Renal pelvis (tissue), 4 donors: ENCODE data around the gene SVIL. TPM values are rescaled to one million over a fixed set of nuclear protein-coding genes. Genes with fewer than 3 reads are reported as not detected.

Experiments used
- DNase-seq: peaks from one replicate; pipeline ENCODE4 v3.0.0-alpha.2; 2013
- polyA plus RNA-seq, 3 donors: library from polyadenylated mRNA; unstranded; fragments of 120-200 nt; gene quantifications; one replicate each; pipeline ENCODE4 v1.2.1, GENCODE V29; 2013; ENCODE audit not compliant: insufficient read length in 3 of 3

Gene SVIL
- polyA plus RNA-seq, 3 donors: 39.5 to 41.3 (median 40.7) TPM

DNA sequence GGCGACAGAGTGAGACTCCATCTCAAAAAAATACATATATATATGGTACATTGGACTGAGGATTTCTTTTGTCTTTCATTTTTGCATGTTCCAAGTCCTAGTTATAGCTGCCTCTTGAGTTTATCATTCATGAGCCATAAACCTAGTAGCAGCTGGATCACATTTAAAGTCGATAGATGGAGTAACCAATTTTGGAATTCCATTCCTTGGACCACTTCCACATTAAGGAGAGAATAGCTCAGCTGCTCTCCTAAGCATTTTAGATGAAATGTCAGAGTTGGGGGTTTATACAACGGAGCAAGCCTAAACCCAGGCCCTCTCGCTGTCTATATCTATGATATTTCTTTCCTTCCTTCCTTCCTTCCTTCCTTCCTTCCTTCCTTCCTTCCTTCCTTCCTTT lies 204.7 kb downstream of the SVIL start:
- no peak for DNase-seq

DNA sequence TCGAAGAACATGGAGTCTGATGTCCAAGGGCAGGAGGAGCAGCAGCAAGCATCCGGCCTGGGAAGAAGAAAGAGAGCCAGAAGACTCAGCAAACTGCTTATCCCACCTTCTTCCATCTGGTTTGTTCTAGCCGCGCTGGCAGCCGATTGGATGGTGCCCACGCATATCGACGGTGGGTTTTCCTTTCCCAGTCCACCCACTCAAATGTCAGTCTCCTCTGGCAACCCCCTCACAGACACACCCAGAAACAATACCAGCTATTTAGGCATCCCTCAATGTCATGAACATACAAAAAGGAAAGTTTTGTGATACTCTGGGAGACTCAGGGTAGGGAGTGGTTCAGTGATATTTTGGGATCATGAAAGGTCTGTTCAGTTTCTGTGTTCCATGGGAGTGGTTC lies 206.3 kb downstream of the SVIL start:
- no peak for DNase-seq

DNA sequence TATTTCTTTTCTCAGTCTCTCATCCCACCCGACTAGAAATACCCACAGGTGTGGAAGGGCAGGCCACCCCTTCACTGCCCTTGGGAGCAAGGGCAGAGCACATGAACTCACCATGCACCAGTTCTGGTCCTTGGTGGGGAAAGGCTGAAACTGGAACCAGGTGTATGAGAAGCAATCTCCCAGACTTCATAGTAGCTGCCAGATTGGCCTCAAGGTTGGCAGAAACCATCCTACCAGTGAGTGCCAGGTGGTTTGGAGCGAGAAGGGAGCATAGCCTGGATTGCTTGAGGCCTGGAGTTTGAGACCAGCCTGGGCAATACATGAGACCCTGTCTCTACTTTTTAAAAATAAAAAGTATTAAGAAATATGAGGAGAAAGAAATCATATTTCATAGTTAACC lies 207.1 kb downstream of the SVIL start:
- DNase-seq: no peak

DNA sequence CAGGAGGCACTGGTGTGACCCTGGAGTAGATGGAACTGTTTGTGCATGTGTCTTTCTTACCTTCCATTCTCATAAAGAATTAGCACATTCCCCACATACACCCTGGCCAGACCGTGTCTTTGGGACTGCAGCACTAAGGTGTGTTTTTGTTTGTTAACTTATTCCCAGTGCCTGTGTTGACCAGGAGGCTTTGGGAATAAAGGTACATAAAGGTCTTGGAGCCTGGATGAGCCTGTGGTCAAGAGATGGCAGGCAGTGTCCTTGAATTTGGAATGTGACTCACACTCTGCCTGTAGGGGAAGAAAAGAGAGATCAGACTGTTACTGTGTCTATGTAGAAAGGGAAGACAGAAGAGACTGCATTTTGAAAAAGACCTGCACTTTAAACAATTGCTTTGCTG lies 208.4 kb downstream of the SVIL start:
- no peak for DNase-seq

DNA sequence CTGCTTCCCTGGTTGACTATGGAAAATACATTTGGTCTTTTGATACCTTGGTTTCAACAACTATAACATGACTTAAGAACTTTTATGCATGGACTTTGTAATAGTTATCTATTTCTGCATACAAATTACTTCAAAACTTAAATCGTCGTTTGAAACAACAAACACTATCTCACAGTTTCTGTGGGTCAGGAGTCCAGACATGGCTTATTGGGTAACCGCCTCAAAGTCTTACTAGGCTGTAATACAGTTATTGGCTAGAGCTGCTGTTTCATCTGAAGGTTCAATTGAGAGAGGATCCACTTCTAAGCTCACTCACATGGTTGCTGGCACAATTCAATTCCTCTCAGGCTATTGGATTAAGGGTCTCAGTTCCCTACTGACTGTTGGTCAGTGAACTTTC lies 210.8 kb downstream of the SVIL start:
- DNase-seq: no peak

DNA sequence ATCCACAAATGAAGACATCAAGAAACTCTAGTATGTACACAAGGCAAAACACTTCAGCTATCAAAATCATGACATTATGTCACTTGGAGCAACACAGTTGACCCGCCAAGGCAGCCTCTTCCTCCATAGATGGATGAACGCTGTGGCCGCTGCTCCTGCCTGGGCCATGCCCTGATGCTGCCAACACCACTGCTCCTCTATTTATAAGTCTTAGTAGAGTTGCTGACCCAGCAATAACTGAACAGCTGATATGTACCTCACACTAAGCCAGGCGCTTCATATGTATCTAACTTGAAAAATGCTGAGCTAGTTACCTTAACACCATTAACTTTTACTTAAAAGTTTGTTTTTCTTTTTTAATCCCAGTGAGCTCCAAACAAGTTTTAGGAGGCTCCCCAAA lies 214.0 kb downstream of the SVIL start:
- DNase-seq: no peak

DNA sequence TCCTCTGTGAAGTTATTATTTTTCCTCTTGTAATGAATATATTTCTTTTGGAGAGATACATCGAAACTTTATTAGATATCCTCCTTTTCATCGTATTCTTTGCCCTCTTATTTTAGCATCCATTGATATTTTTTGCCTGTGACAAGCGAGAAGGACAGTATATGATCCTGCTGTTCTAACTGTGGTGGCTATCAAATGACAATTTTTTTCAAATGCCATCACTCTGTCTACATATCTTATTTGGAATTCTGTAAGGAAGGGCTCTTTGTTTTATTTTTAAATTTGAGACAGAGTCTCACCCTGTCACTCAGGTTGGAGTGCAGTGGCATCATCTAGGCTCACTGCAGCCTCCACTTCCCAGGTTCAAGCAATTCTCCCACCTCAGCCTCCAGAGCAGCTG lies 217.4 kb downstream of the SVIL start:
- DNase-seq: no peak

DNA sequence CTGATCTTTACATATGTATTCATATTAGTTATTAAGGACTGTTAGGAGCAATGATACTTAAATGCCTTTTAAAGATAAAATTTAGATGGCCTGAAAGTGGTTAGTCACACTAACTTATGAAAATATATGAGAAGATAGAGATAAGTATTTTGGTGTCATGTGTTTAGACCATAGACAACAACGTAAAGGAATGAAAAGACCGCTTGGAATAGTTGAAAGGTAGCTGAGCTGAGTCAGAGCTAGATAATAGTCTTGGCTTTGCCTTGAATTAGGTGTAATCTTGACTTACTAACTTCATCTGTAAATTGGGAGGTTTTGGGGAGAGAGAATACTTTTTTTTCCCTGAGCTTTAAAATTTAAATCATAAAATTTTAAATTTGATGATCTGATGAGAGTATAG lies 218.9 kb downstream of the SVIL start:
- DNase-seq: no peak

DNA sequence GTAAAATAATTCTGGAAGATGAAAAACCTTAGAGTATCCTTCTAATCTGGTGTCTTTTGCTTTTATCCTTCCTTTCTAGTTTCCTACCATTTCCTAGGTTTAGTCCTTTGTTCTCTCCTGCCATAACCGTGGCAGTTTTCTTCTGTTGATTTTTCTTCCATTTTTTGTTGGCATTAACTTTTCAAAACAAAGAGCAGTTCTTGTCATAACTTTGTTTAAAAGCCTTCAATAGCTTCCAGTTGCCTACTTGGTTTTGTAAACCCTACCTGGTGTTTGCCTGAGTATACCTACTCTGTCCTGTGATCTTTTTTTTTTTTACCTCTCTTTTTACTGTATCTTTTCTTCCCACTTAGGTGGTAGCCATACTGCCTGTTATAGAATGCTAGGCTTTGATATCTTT lies 220.3 kb downstream of the SVIL start:
- DNase-seq: no peak

DNA sequence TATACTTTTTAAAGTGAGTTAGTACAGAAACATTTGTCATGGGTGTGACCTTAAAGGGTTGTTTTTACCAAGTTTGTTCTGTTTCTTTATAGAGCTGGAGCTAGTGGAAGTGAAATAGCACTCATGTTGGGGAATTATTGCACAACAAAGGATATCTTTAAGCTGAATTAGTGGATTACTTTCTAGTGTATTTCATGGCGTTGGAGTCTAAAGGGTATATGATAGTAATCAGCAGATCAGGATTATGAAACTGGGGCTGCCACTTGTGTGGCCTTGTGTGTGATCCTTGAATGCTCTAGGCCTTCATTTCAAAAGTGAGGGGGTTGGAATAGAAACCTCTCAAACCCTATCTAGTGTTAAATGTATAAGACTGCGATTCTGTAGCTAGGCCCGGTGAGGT lies 222.3 kb downstream of the SVIL start:
- no peak for DNase-seq

DNA sequence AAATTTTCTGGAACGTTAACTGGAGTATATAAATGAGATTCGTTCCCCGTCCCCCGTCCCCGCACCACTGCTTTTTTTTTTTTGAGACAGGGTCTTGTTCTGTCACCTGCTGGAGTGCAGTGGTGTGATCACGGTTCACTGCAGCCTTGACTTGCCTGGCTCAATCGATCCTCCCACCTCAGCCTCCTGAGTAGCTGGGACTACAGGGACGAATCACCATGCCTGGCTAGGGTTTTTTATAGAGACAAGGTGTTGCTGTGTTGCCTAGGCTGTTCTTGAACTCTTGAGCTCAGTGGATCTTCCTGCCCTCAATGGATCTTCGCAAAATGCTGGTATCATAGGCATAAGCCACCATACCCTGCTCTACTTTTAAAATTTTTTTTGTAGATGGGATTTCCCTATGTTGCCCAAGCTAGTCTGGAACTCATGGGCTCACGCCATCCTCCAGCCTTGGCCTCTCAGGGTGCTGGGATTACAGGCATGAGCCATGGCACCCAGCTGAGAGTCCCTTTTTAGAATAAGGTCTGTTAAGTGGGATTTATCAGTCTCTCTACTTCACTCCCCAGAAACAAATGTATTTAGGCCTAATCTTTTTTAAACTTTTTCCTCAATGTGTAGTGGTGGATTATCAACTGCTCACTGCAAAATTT lies 223.0 kb downstream of the SVIL start:
- DNase-seq: no peak

DNA sequence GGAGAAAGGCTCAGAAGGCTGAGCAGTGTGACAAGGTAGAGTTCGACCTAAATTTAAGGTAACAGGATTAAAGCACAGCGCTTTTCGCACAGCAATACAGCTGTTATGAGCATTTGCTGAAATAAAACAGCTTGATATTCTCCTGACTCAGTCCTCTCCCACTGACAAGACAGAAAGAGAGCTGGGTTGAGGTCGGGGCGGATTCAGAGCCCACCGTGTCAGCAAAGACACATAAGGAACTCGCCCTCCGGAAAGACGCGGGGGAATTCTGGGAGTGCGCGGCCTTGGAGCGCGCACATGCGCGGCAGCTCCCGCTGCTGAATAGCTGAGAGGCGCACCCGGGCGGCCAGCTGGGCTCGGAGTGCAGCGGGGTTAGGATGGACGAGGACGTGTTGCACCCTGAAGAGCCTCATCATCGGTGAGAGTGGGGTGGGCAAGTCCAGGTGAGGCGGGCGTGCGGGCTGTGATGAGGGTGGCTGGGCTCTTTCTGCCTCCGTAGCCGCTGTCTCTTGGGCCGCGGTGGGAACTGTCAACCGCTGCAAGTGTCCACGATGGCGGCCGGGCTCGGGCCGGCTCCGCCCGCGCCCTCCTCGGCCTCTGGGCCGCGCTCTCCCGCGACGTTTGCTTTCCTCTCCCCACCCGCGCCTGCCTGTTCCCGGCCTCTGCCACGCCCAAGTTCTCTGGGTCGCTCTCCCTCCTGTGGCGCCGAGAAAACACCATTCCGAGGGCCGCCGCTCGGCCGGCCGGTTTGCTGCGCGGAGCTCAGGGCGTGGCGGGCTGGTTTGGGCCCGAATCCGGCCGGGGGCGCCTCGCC lies 225.3 kb downstream of the SVIL start:
- DNase-seq: peak; percentile 68

DNA sequence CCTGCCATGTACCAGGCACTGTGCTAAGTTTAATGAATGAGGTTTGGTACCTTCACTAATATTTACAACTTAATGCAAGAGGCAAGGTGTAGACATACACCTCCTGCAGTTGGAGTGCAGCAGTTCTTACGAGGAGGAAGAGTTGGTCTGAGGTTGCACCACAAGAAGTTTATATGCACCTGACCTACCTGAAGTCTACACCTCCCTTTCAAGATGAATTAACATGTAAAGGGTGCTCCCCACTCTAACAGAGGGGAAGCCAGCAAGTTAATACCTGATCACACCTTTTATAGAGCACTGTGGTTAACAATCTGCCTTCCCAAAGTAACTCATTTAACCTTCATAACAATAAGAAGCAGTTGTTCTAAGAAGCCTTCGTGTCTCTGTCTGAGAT lies 225.9 kb downstream of the SVIL start:
- no peak for DNase-seq
